OCI-LY7 (cell line): Measurements from ENCODE around the gene CENPP.

Experiments used
- CTCF ChIP-seq: fragments of 200-600 bp; sonication (generic); conservative IDR thresholded peaks from 2 replicates; pipeline ENCODE4 v1.5.1; 2014; ENCODE audit warnings: mild to moderate bottlenecking, antibody characterized with exemption, low read length, moderate library complexity, mixed read lengths
- EZH2phosphoT487 ChIP-seq: fragments of 200-600 bp; sonication (generic); IDR thresholded peaks from 2 replicates; pipeline ENCODE4 v1.6.1; 2018; ENCODE audit warnings: low read depth, borderline replicate concordance, mild to moderate bottlenecking, mixed run types, antibody characterized with exemption, low read length, moderate library complexity, mixed read lengths

DNA sequence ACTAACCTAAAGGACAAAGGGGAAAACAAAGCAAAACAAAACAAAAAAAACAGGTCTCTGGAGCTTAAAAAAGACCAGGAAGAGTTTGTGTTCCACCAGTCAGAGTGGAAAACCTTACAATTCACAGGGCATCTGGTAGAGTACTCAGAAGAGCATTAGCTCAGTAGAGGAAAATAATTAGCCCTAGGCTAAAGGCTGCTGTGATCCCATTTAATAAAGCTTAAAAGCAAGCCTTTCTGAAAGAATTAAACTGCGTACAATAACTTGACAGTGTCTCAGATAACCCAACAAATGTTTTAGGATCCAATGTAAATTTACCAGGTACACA, 202.7 kb downstream of the CENPP start:
- TF ChIP-seq CTCF (no peak), EZH2phosphoT487 (no peak)
